HUES48 (cell line): ENCODE data around the gene AHCYL2.
"Not testable (repeated sequence)": the region's sequence is repeated elsewhere in the genome, so short reads cannot be mapped to it uniquely, and the experiment has no call there.

Experiments used
- H3K27ac ChIP-seq: one replicate; pipeline ENCODE4 v1.7.0; 2013; ENCODE audit warnings: low read depth, low read length, inconsistent platforms
- H3K27me3 ChIP-seq: 2 replicates; pipeline ENCODE4 v1.6.1; 2013; ENCODE audit warnings: mild to moderate bottlenecking, low read length; ENCODE audit not compliant: control insufficient read depth, insufficient read depth
- H3K36me3 ChIP-seq: 2 replicates; pipeline ENCODE4 v1.6.1; 2013; ENCODE audit warnings: low read length; ENCODE audit not compliant: control insufficient read depth, insufficient read depth
- H3K4me1 ChIP-seq: 2 replicates; pipeline ENCODE4 v1.6.1; 2013; ENCODE audit warnings: mild to moderate bottlenecking, low read length; ENCODE audit not compliant: control insufficient read depth, insufficient read depth
- H3K4me3 ChIP-seq: 2 replicates; pipeline ENCODE4 v1.5.1; 2013; ENCODE audit warnings: mild to moderate bottlenecking, low read depth, low read length
- H3K9ac ChIP-seq: 2 replicates; pipeline ENCODE4 v1.6.1; 2013; ENCODE audit warnings: mild to moderate bottlenecking, low read depth, low read length, moderate library complexity
- H3K9me3 ChIP-seq: 2 replicates; pipeline ENCODE4 v1.6.1; 2013; ENCODE audit warnings: low read length; ENCODE audit not compliant: control insufficient read depth, insufficient read depth

Gene AHCYL2

DNA sequence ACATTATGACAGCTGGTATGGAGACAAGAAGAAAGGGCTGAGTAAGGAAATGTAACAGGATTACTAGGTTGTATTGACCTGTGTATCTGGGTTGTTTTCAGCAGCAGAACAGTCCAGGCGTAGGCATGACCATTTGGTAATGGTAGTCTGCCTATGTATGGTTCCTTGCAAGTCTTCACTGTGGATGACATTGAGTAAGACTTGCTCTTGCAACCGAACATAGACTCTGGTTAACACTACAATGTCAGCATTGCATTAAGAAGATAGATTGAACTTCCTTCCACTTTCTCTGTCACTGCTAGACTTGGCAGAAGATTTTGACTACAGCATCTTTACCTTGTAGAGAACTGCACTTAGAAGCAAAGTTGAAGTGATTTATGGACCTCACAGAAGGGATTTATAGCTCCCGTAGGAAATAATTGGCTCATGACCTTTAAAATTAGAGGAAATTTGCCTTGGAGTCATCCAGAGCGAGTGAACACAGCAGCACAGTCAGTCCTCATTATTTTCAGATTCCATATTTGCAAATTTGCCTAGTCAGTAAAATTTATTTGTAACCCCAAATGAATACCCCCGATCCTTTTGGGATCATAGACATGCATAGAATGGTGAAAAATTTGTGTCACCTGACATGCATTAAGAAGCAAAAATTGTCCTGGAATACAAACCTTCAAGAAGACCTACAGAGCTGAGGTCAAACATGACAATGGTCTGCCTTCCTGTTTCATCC lies 129.8 kb downstream of the AHCYL2 start:
- Histone ChIP-seq H3K9ac (no peak overlapping the region), H3K27ac (no peak overlapping the region), H3K27me3 (no peaks in the 10 kb centered on the region), H3K9me3 (no peaks in the 10 kb centered on the region), H3K36me3 (no peaks in the 10 kb centered on the region), H3K4me1 (peaks cover 10% of the 10 kb centered on the region; the same call in 1 of the 2 replicates), H3K4me3 (no peak overlapping the region)

GRCh38 chr7:129356176-129356575 lies 131.3 kb downstream of the AHCYL2 start:
- H3K27ac ChIP-seq: no peak overlapping the region
- H3K27me3 ChIP-seq: no peaks in the 10 kb centered on the region
- no peaks in the 10 kb centered on the region for H3K36me3 ChIP-seq
- H3K9ac ChIP-seq: no peak overlapping the region
- peaks cover 8% of the 10 kb centered on the region; the same call in 1 of the 2 replicates for H3K4me1 ChIP-seq
- no peak overlapping the region for H3K4me3 ChIP-seq
- no peaks in the 10 kb centered on the region for H3K9me3 ChIP-seq

GRCh38 chr7:129359176-129359575 lies 134.3 kb downstream of the AHCYL2 start:
- Histone ChIP-seq H3K36me3 (no peaks in the 10 kb centered on the region), H3K27ac (no peak overlapping the region), H3K9ac (no peak overlapping the region), H3K4me1 (no peaks in the 10 kb centered on the region), H3K27me3 (no peaks in the 10 kb centered on the region), H3K4me3 (no peak overlapping the region), H3K9me3 (no peaks in the 10 kb centered on the region)

DNA sequence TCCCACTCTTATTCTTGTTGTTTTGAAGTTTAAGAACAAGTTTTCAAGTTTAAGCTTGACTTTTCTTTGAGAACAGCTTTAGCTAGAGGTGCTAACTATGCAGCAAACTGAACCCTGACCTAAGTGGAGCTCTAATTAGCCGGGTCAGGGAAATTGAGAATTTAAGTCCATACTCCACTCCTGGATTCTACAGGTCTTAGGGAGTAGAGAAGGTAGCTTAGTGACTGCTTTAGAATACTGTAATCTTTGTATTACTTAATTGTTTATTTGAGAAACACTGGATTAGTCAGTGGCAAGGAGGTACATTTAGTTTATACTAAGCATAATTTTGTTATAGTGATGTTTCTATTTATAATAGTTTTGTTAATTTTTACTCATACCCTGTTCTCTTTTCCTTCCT lies 134.8 kb downstream of the AHCYL2 start:
- H3K4me1 ChIP-seq: no peaks in the 10 kb centered on the region
- H3K36me3 ChIP-seq: no peaks in the 10 kb centered on the region
- H3K9ac ChIP-seq: no peak overlapping the region
- H3K4me3 ChIP-seq: no peak overlapping the region
- H3K9me3 ChIP-seq: no peaks in the 10 kb centered on the region
- no peak overlapping the region for H3K27ac ChIP-seq
- no peaks in the 10 kb centered on the region for H3K27me3 ChIP-seq

GRCh38 chr7:129361771-129362170 lies 136.9 kb downstream of the AHCYL2 start:
- H3K9ac ChIP-seq: no peak overlapping the region
- no peak overlapping the region for H3K27ac ChIP-seq
- H3K4me3 ChIP-seq: no peak overlapping the region
- H3K36me3 ChIP-seq: no peaks in the 10 kb centered on the region
- H3K4me1 ChIP-seq: no peaks in the 10 kb centered on the region
- H3K27me3 ChIP-seq: no peaks in the 10 kb centered on the region
- no peaks in the 10 kb centered on the region for H3K9me3 ChIP-seq

DNA sequence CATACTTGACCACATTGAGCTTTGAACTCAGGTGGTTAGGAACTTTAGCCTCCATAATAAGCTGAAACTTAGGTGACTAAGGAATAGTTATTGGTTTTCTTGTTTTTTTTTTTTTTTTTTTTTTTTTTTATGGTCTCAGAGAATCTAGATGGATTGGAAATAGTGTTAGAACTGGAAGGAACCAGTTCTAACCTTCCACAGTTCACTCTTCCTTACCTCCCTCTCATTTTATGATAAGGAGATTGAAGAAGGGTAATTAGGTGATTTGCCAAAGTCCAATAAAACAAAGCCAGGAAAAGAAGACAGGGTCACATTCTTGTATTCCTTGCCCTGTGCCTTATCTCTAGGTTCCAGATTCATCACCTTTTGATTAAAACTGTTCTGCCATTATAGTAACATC lies 137.7 kb downstream of the AHCYL2 start:
- Histone ChIP-seq H3K36me3 (no peaks in the 10 kb centered on the region), H3K4me1 (0 out of 2 replicates have a peak, but pooled peaks cover 3% of the 10 kb centered on the region), H3K9ac (no peak overlapping the region), H3K9me3 (no peaks in the 10 kb centered on the region), H3K4me3 (no peak overlapping the region), H3K27ac (no peak overlapping the region), H3K27me3 (no peaks in the 10 kb centered on the region)

DNA sequence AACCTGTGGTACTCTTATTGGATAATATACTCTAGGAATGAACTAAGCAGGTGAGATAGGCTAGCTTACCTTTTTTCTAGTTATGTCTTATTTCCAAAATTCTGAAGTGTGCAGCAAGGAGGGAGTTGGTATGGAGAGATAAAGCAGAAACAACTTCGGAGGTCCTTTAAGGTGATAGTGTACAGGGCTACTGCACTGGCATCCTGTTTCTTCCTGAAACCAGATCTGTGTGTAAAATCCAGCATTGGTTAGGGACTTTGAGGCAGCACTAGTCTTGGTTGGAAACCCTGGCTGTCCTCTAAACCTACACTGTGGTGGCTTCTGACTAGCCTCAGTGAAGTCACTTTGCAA lies 142.5 kb downstream of the AHCYL2 start:
- Histone ChIP-seq H3K4me1 (peaks cover 30% of the 10 kb centered on the region), H3K4me3 (no peak overlapping the region), H3K9me3 (no peaks in the 10 kb centered on the region), H3K36me3 (no peaks in the 10 kb centered on the region), H3K9ac (no peak overlapping the region), H3K27me3 (no peaks in the 10 kb centered on the region), H3K27ac (peak overlapping the region; percentile 31)

- Histone ChIP-seq H3K27ac (peak overlapping the region; percentile 31), H3K27me3 (no peaks in the 10 kb centered on the region), H3K36me3 (no peaks in the 10 kb centered on the region), H3K9me3 (no peaks in the 10 kb centered on the region), H3K4me1 (peaks cover 30% of the 10 kb centered on the region), H3K4me3 (no peak overlapping the region), H3K9ac (no peak overlapping the region)
Measured at GRCh38 chr7:129367700-129368388, 143.0 kb downstream of the AHCYL2 start.

DNA sequence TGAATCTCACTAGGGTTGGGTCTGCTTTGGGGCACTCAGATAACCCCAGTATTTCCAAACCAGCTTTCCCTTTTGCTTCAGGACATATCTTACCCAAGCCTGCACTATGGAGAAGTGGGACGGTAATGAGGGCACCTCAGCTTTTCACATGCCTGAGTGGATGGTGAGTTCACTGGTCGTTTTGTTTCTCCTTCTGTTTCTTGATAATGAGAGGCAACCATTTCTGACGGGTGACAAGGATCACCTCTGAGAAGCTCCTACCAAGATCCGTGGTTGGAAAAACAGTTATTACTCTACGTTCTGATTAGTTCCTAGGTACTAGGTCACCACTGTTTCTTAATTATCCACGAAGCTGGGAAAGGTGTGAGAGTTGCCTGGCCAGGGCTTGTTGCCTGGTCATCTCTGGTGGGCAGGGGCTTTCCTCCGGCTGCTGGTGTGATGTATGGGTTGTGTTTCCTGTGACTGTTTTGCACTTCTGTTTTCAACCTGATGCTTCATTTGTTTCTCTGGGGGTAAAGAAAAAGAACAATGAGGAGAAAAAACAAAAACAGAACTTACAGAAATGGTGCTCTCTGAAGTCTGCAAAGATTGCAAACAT lies 143.7 kb downstream of the AHCYL2 start:
- no peaks in the 10 kb centered on the region for H3K9me3 ChIP-seq
- H3K9ac ChIP-seq: no peak overlapping the region
- peak overlapping the region; percentile 31 for H3K27ac ChIP-seq
- no peaks in the 10 kb centered on the region for H3K36me3 ChIP-seq
- H3K4me1 ChIP-seq: peaks cover 30% of the 10 kb centered on the region
- no peaks in the 10 kb centered on the region for H3K27me3 ChIP-seq
- H3K4me3 ChIP-seq: no peak overlapping the region

- not testable (repeated sequence) for H3K4me3 ChIP-seq, H3K9me3 ChIP-seq, H3K27ac ChIP-seq, H3K9ac ChIP-seq, H3K36me3 ChIP-seq, H3K27me3 ChIP-seq
- H3K4me1 ChIP-seq: peaks cover 38% of the 10 kb centered on the region
Measured at GRCh38 chr7:129369447-129369846, 144.6 kb downstream of the AHCYL2 start.

DNA sequence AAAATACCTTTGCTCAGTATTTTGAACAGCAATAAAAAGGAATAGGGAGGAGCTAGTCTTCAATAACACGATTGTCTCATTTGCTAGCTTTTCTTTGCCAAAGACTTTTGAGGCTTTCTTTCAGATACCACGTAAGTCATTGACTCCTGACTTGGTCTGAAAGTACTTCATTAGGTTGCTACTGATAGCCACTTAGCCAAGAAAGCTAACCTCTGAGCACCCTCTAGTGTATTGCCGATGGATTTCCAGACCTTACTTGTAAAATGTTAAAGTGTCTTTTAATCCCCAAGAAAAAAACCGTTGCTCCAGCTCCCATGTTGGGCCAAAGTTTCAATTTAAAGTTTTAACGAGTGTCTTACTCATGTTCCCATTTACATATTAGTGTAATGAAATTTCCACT lies 146.0 kb downstream of the AHCYL2 start:
- H3K4me1 ChIP-seq: peaks cover 51% of the 10 kb centered on the region
- no peak overlapping the region for H3K27ac ChIP-seq
- no peak overlapping the region for H3K9ac ChIP-seq
- H3K36me3 ChIP-seq: no peaks in the 10 kb centered on the region
- no peak overlapping the region for H3K4me3 ChIP-seq
- no peaks in the 10 kb centered on the region for H3K27me3 ChIP-seq
- no peaks in the 10 kb centered on the region for H3K9me3 ChIP-seq
